ENCODE results near the gene GNG8. TPM values are rescaled to one million over a fixed set of nuclear protein-coding genes. Genes with fewer than 3 reads are reported as not detected.

The GNG8 gene
- polyA plus RNA-seq, 1 donor from 2014 or later, result not detected

- Histone ChIP-seq H3K79me2 (replicated peaks; ENCODE audit: insufficient read depth, low read length) (no peaks in the 10 kb centered on the region), H3K27ac (ENCODE audit: low read length) (no peak overlapping the region), H3K9me3 (ENCODE audit: low read length) (no peaks in the 10 kb centered on the region), H3K9me2 (ENCODE audit: insufficient read depth, low read length) (no peaks in the 10 kb centered on the region), H3F3A (ENCODE audit: insufficient read depth, low read length, poor library complexity, severe bottlenecking) (no peaks in the 10 kb centered on the region), H3K9ac (ENCODE audit: low read length) (no peak overlapping the region), H4K20me1 (ENCODE audit: insufficient read depth) (no peaks in the 10 kb centered on the region), H3K27me3 (ENCODE audit: insufficient read depth, low read depth, low read length) (no peaks in the 10 kb centered on the region), H2AFZ (ENCODE audit: low read depth, low read length) (no peak overlapping the region), H3K4me3 (ENCODE audit: low read length) (no peak overlapping the region), H3K36me3 (ENCODE audit: insufficient read depth, low read length) (no peaks in the 10 kb centered on the region), H3K4me2 (ENCODE audit: low read length) (no peak overlapping the region)
- TF ChIP-seq SMC3 (conservative IDR thresholded peaks at IDR 0.05; ENCODE audit: poor library complexity) (no peak), EP300 (conservative IDR thresholded peaks at IDR 0.05; ENCODE audit: poor library complexity, severe bottlenecking) (no peak), TAF1 (IDR thresholded peaks at IDR 0.05; ENCODE audit: low read depth) (no peak), POLR2AphosphoS5 (IDR thresholded peaks at IDR 0.05) (no peak), CTCF (IDR thresholded peaks at IDR 0.05; ENCODE audit: poor library complexity, severe bottlenecking) (no peak)
Measured at GRCh38 chr19:46585539-46585938, 50.5 kb downstream of the GNG8 start.

Other genes with a start within 250 kb of the GNG8 start
- gene CCDC8, start 222.6 kb downstream of the GNG8 start, polyA plus RNA-seq, result 0.84 and 2.4 TPM in 2 replicates
- 16.1 and 17.2 TPM in 2 replicates for gene PNMA8C, start 207.3 kb downstream of the GNG8 start, polyA plus RNA-seq
- 234 and 238 TPM in 2 replicates for gene PNMA8A, start 164.6 kb downstream of the GNG8 start, polyA plus RNA-seq
- gene PNMA8B, start 140.3 kb downstream of the GNG8 start, polyA plus RNA-seq, result 9.9 and 10.1 TPM in 2 replicates
- 630 and 647 TPM in 2 replicates for gene CALM3, start 34.9 kb downstream of the GNG8 start, polyA plus RNA-seq
- not detected in 2 replicates for gene PTGIR, start 11.1 kb downstream of the GNG8 start, polyA plus RNA-seq
- gene DACT3, start 25.0 kb upstream of the GNG8 start, polyA plus RNA-seq, result 29.3 and 32.5 TPM in 2 replicates
- gene PRKD2, start 80.9 kb upstream of the GNG8 start, polyA plus RNA-seq, result 8.0 and 15.9 TPM in 2 replicates
- gene FKRP, start 109.9 kb upstream of the GNG8 start, polyA plus RNA-seq, result 27.8 and 46.0 TPM in 2 replicates
- gene STRN4, start 110.2 kb upstream of the GNG8 start, polyA plus RNA-seq, result 153 and 203 TPM in 2 replicates
- gene SLC1A5, start 152.4 kb upstream of the GNG8 start, polyA plus RNA-seq, result 1.1 and 1.8 TPM in 2 replicates
- 167 and 172 TPM in 2 replicates for gene AP2S1, start 214.6 kb upstream of the GNG8 start, polyA plus RNA-seq
- 29.5 and 32.7 TPM in 2 replicates for gene ARHGAP35, start 224.8 kb upstream of the GNG8 start, polyA plus RNA-seq